T-helper 1 cell treated with Interleukin-12 subunit alpha and Interleukin-12 subunit beta and Interleukin-4 antibody, amounts not matched to agents 30 μg/mL and 1 μg/mL, for 36 hours (primary cell): ENCODE measurements around the gene MKS1.

Source experiments
- H3K27ac Mint-ChIP-seq: one replicate; pipeline ENCODE4 v1.8.0; 2021; ENCODE audit warnings: mild to moderate bottlenecking, mixed read lengths
- H3K27me3 Mint-ChIP-seq: one replicate; pipeline ENCODE4 v1.8.0; 2021; ENCODE audit warnings: low read depth, mixed read lengths
- H3K36me3 Mint-ChIP-seq: one replicate; pipeline ENCODE4 v1.8.0; 2021; ENCODE audit warnings: low read depth, mixed read lengths
- H3K4me1 Mint-ChIP-seq: one replicate; pipeline ENCODE4 v1.8.0; 2021; ENCODE audit warnings: low read depth, mixed read lengths
- H3K4me3 Mint-ChIP-seq: one replicate; pipeline ENCODE4 v1.8.0; 2021; ENCODE audit warnings: mild to moderate bottlenecking, moderate library complexity, mixed read lengths
- H3K9me3 Mint-ChIP-seq: one replicate; pipeline ENCODE4 v1.8.0; 2021; ENCODE audit warnings: mixed read lengths

Gene MKS1

DNA sequence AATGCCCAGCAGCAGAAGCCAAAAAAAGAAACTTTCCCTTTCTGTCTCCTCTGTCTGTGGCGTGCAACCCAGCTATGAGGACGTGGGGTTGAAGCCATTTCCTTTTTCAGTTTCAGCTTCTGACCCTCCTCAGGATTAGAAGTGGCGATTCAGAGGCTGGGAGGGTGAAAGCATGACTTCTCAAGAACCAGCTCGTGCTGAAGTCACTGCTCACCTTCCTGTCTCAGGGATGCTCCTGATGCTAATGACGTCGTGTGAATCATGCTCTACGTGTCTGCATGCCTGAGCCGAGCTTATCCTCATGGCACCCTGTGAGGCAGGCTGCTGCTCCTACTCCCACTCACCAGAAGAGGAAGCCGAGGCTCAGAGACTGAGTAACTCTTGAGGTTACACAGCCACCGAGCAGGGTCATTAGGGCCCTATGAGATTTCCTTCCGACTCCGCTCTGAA, 13.7 kb upstream of the MKS1 start:
- Mint-ChIP-seq H3K4me1 (peaks cover 1% of the 10 kb centered on the region), H3K27me3 (peaks cover 61% of the 10 kb centered on the region), H3K27ac (no peak overlapping the region), H3K4me3 (no peak overlapping the region), H3K9me3 (no peaks in the 10 kb centered on the region), H3K36me3 (no peaks in the 10 kb centered on the region)

DNA sequence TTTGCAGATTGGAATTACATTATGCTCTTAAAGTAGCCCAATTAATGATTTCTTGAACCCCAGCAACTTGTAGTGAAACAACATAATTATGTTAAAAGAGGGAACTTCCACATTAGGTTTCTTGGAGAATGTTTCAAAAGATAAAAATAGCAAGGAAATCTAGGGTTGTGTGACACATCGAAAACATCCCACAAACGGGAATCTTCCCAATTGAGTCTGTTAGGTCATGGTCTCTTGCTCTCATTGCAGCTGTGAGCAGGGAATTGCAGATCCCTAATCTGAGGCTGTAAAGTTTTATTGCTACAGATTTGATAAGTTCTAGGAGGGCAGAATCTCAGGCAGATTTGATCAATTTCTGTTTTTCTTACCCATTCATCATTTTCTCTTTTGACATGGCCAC, 12.6 kb upstream of the MKS1 start:
- peaks cover 63% of the 10 kb centered on the region for H3K27me3 Mint-ChIP-seq
- H3K4me3 Mint-ChIP-seq: no peak overlapping the region
- no peak overlapping the region for H3K27ac Mint-ChIP-seq

DNA sequence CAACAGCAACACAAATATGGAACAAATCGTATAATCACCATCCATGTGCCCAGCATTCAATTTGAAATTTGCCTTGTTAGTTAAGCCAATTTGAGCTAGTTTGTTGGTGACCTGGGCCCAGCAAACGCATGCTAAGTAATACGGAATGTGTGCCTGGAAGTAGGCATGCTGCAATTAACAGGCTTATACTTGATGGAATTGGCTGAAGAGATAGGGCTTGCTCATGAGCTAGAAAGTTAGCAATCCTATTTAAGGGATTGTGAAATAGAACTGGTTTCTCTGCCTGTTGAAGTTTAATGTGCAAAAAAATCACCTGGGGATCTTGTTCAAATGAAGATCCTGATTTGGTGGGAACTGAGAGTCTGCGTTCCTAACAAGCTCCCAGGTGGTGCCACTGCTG, 10.8 kb upstream of the MKS1 start:
- Mint-ChIP-seq H3K36me3 (no peaks in the 10 kb centered on the region), H3K4me3 (no peak overlapping the region), H3K27ac (no peak overlapping the region), H3K9me3 (no peaks in the 10 kb centered on the region), H3K27me3 (peaks cover 57% of the 10 kb centered on the region), H3K4me1 (peaks cover 1% of the 10 kb centered on the region)

More for the DNA sequence above, 12.6 kb upstream of the MKS1 start:
- no peaks in the 10 kb centered on the region for H3K9me3 Mint-ChIP-seq
- H3K4me1 Mint-ChIP-seq: peaks cover 1% of the 10 kb centered on the region
- H3K36me3 Mint-ChIP-seq: no peaks in the 10 kb centered on the region

DNA sequence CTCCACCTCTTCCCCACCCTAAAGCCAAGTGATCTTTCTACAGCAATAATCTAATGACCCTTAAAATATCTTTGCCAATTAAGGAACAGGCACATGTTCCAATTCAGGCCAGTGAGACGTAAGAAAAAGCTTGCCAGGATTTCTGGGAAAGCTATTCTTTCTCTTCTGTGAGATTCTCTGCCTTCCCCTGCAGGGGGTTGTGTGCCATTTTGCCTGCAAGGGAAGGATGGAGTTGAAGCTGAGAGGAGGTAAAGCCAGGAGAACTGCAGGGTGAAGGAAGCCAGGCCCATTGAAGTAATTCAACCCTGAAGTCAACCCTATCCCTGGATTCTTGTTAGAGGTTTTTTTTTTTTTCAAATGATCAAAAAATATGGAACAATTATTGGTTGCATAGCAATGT, 10.3 kb upstream of the MKS1 start:
- no peaks in the 10 kb centered on the region for H3K36me3 Mint-ChIP-seq
- peaks cover 56% of the 10 kb centered on the region for H3K27me3 Mint-ChIP-seq
- H3K4me1 Mint-ChIP-seq: peaks cover 1% of the 10 kb centered on the region
- no peaks in the 10 kb centered on the region for H3K9me3 Mint-ChIP-seq
- H3K27ac Mint-ChIP-seq: no peak overlapping the region
- H3K4me3 Mint-ChIP-seq: no peak overlapping the region

DNA sequence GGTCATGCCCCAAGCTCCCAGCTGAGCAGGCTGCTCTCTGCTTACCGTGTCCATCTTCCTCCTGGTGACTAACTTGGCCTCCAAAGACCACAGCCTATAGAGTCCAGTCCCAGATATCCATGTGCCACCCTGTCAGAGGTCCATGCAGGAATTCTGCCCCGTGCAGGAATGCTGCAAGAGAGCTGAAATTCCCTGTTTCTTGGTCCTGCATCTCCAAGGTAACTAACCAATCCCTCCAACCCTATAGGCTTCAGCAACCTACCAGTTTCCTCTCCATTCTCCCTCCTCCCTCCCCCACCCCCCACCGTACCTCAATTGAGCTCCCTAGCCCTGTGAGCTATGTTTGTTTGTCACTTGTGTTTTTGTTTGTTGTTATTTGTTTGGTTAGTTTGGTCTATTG, 9.6 kb upstream of the MKS1 start:
- H3K27me3 Mint-ChIP-seq: peaks cover 58% of the 10 kb centered on the region
- no peak overlapping the region for H3K4me3 Mint-ChIP-seq
- H3K9me3 Mint-ChIP-seq: no peaks in the 10 kb centered on the region
- peaks cover 1% of the 10 kb centered on the region for H3K4me1 Mint-ChIP-seq
- no peaks in the 10 kb centered on the region for H3K36me3 Mint-ChIP-seq
- H3K27ac Mint-ChIP-seq: no peak overlapping the region

DNA sequence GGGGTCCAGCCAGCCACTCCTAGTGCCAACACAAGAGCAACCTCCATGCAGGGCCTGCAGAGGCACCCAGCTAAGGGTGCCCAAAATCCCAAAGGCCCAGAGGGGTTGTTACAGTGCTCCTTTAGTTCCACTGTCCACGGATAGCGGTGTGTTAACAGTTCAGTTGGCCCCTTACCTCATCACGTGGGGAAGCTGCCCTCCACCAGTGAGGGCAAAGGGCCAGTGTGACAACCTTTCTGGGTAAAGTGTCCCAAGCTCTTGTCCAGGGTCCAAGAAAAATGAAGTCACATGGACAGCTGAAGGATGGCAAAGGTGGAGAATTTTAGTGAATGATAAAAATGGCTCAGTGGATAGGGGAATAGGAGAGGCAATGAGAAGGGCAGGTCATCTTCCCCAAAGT, 8.7 kb upstream of the MKS1 start:
- Mint-ChIP-seq H3K9me3 (no peaks in the 10 kb centered on the region), H3K36me3 (no peaks in the 10 kb centered on the region), H3K4me3 (no peak overlapping the region), H3K4me1 (peaks cover 1% of the 10 kb centered on the region), H3K27me3 (peaks cover 64% of the 10 kb centered on the region), H3K27ac (no peak overlapping the region)

DNA sequence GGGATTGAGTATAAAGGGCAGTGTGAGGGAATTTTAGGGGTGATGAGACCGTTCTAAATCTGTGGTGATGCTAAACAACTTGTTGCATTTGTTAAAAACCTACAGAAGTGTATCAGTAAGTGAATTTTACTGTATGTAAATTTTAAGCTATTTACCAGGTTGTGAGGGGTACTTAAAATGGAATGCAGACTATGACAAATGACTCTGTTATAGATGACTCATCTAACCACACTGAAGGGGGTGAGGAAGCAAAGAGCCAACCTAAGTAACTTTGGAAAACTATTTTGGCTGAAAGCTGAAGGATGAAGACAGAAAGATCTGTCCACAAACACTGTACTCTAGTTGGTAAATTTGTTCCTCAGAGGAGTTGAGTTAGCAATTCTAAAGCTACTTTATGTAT, 5.3 kb upstream of the MKS1 start:
- Mint-ChIP-seq H3K27me3 (peaks cover 49% of the 10 kb centered on the region), H3K4me3 (no peak overlapping the region), H3K9me3 (no peaks in the 10 kb centered on the region), H3K4me1 (peaks cover 6% of the 10 kb centered on the region), H3K36me3 (no peaks in the 10 kb centered on the region), H3K27ac (no peak overlapping the region)

DNA sequence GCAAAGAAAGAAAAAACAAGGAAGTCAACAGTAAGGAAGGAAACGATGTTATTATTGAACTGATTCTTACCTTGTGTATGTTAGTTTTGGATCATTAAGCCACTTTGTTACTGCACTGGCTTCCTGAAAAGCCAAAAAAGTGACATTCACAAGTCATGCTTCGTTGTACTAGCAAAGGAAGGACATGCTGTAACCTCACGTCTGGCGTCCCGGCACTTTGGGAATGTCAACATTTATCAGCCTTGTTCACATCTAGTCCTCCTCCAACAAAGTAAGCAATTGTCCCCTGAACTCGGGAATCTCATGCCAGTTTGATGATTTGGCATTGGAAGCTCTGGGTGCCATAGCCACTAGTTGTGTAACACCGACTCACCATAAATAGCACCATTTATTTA, 731 bp upstream of the MKS1 start:
- Mint-ChIP-seq H3K4me1 (peaks cover 18% of the 10 kb centered on the region), H3K9me3 (no peaks in the 10 kb centered on the region), H3K4me3 (peak overlapping the region; percentile 92), H3K27me3 (peaks cover 20% of the 10 kb centered on the region), H3K36me3 (no peaks in the 10 kb centered on the region), H3K27ac (peak overlapping the region; percentile 93)

DNA sequence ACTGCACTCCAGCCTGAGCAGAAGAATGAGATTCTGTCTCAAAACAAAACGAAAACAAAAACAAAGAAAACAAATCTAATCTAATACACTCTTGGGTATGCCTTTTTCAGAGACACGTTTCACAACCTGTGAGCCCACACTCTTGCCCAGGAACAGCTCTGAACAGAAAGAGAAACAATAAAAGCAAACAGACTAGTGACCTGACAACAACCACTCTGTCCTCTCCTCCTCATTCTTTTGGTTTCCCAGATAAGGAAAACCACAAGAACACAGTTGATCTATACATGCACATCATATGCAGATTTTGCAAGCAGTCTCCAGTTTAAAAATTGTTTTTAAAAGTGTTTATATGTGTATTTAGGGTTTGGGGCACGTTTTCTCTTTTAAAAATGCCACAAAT, 1.3 kb downstream of the MKS1 start:
- Mint-ChIP-seq H3K36me3 (no peaks in the 10 kb centered on the region), H3K27ac (no peak overlapping the region), H3K27me3 (peaks cover 4% of the 10 kb centered on the region), H3K9me3 (no peaks in the 10 kb centered on the region), H3K4me3 (peak overlapping the region; percentile 15), H3K4me1 (peaks cover 18% of the 10 kb centered on the region)

DNA sequence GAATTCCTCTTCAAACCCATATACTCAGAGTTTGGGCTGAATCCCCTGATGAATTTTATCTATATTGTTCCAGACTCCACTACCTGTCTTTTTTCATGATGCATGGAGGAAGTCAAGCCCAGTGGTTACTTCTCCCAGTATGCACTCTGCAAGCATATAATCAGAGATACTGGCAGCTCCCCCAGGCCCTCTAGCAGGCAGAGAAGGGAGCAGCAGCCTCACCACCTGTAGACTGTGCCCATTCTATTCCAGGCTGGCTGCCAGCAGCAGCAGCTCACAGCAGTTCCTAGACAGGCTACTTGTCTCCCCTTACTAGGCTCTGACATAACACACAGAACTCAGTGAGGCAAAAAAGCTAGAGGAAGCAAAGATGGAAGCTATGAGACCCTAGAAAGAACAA, 3.4 kb downstream of the MKS1 start:
- Mint-ChIP-seq H3K27ac (no peak overlapping the region), H3K36me3 (no peaks in the 10 kb centered on the region), H3K4me1 (peaks cover 20% of the 10 kb centered on the region), H3K27me3 (no peaks in the 10 kb centered on the region), H3K4me3 (no peak overlapping the region), H3K9me3 (no peaks in the 10 kb centered on the region)

DNA sequence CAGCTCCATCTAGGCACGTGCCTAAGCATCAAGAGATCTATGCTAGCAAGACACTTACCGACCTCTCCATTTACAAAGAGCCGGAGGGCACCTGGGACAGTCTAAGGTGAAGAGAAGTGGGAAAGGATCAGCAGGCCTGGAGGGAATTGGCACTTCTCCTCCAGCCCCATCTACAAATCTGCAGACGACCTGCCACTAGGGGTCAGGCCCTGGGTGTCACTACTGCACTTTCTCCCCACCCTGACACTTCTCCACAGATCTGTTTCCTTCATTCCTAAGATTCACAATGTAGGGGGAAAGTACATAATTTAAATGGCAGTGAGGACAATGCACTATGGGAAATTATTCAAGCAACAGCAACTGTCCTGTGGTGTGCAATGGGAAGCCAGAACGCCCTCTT, 8.1 kb downstream of the MKS1 start:
- H3K27ac Mint-ChIP-seq: no peak overlapping the region
- H3K27me3 Mint-ChIP-seq: no peaks in the 10 kb centered on the region
- no peaks in the 10 kb centered on the region for H3K9me3 Mint-ChIP-seq
- peaks cover 8% of the 10 kb centered on the region for H3K36me3 Mint-ChIP-seq
- peaks cover 3% of the 10 kb centered on the region for H3K4me1 Mint-ChIP-seq
- no peak overlapping the region for H3K4me3 Mint-ChIP-seq

DNA sequence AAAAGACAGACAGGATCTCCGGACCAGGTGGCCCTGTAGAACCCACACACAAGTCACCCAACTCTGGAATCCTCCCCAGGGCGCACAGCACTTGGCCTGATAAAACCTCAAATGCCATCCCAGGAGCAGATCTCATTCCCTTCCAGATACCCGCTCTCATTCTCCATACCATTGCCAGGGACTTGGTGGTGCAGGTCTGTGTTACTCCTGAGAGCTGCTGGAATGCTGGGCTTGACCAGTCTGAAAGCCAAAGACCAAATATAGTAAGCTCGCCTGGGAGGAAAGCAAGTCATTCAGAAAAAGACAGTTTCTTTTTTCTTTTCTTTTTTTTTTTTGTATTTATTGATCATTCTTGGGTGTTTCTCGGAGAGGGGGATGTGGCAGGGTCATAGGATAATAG, 10.7 kb downstream of the MKS1 start:
- Mint-ChIP-seq H3K27ac (no peak overlapping the region), H3K4me1 (peaks cover 3% of the 10 kb centered on the region), H3K36me3 (peaks cover 8% of the 10 kb centered on the region)

DNA sequence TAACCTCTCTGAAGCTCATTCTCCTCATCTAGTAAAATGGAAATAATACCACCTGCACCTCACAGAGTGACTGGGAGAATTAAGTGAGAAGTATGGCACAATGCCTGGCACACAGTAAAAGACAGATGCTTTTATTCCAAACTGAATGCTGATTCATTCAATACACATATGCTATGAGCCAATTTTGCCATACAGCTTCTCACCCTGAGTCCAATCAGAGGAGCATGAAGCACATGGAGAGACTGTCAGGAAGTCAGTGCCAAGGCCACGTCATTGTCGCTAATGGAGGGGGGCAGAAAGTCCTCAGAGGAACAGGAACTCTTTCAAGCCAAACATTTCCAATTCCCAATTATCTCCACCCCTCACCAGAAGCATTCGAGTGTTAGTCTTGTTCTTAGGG, 11.6 kb downstream of the MKS1 start:
- no peak overlapping the region for H3K27ac Mint-ChIP-seq
- H3K36me3 Mint-ChIP-seq: peaks cover 8% of the 10 kb centered on the region
- H3K4me3 Mint-ChIP-seq: no peak overlapping the region
- H3K27me3 Mint-ChIP-seq: no peaks in the 10 kb centered on the region
- no peaks in the 10 kb centered on the region for H3K9me3 Mint-ChIP-seq
- peaks cover 3% of the 10 kb centered on the region for H3K4me1 Mint-ChIP-seq

More for the DNA sequence above, 10.7 kb downstream of the MKS1 start:
- Mint-ChIP-seq H3K9me3 (no peaks in the 10 kb centered on the region), H3K27me3 (no peaks in the 10 kb centered on the region), H3K4me3 (no peak overlapping the region)

DNA sequence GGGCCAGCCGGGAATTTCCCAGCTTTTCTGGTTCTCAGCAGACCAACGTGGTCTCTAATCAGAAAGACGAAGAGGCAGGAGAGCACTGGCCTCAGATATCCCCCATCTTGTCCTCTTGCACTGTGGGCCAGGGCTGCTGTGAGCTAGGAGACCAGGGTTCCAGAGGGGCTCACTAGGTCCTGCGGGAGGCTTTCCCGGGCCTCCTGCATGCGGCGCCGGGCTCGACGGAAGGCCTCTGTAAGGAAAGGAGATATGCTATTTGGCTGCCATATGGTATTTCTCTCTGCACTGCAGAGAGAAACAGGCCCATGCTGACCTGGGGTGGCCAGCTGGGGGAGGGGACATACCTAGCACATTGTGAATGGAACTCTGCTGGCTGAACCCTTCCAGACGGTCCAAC, 13.1 kb downstream of the MKS1 start:
- Mint-ChIP-seq H3K9me3 (no peaks in the 10 kb centered on the region), H3K4me1 (no peaks in the 10 kb centered on the region), H3K27me3 (peaks cover 3% of the 10 kb centered on the region), H3K4me3 (no peak overlapping the region), H3K36me3 (peaks cover 8% of the 10 kb centered on the region), H3K27ac (no peak overlapping the region)

DNA sequence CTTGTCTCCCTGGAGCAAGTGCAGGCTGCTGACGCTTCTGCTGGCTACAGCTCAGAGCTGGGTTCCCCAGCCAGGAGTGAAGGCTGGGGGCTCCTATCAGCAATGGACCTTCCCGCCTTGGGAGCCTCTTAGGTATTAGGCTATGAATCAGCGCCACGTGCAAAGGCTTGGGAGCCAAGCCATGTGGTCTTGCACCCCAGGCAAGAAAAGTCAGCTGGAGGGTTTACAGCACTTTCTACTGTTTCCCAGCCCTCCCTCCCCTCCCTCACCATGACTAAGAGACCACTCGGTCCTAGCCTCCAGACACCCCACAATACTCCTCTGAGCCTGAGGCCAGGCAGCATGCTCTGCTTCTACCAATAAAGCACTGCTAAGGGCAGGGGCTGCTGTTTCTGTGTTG, 14.3 kb downstream of the MKS1 start:
- Mint-ChIP-seq H3K9me3 (no peaks in the 10 kb centered on the region), H3K27me3 (peaks cover 3% of the 10 kb centered on the region)

DNA sequence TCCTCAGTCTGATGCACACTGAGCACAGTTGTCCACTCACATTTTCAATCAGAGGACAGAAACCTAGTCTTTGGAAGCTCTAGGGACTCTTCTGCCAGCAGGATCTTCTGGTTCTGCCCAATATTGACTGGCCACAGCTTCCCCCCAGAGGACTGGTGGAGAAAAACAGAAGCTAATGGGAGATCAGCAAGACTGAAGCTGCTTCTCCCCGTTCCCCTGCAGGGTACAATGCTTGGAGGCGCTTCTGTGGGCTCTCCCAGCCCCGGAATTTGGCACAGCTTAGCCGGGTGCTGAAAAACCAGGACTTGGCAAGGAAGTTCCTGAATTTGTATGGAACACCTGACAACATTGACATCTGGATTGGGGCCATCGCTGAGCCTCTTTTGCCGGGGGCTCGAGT, 16.2 kb downstream of the MKS1 start:
- Mint-ChIP-seq H3K9me3 (no peaks in the 10 kb centered on the region), H3K27me3 (peaks cover 3% of the 10 kb centered on the region), H3K27ac (no peak overlapping the region), H3K4me1 (peaks cover 2% of the 10 kb centered on the region), H3K36me3 (no peaks in the 10 kb centered on the region), H3K4me3 (no peak overlapping the region)

More for the DNA sequence above, 14.3 kb downstream of the MKS1 start:
- no peak overlapping the region for H3K27ac Mint-ChIP-seq
- H3K36me3 Mint-ChIP-seq: peaks cover 2% of the 10 kb centered on the region
- peaks cover 2% of the 10 kb centered on the region for H3K4me1 Mint-ChIP-seq
- no peak overlapping the region for H3K4me3 Mint-ChIP-seq
